OCI-LY7 (cell line): ENCODE results near the gene PALLD.

Experiments used
- CTCF ChIP-seq: fragments of 200-600 bp; sonication (generic); conservative IDR thresholded peaks from 2 replicates; pipeline ENCODE4 v1.5.1; 2014; ENCODE audit warnings: mild to moderate bottlenecking, antibody characterized with exemption, low read length, moderate library complexity, mixed read lengths
- EZH2phosphoT487 ChIP-seq: fragments of 200-600 bp; sonication (generic); IDR thresholded peaks from 2 replicates; pipeline ENCODE4 v1.6.1; 2018; ENCODE audit warnings: low read depth, borderline replicate concordance, mild to moderate bottlenecking, mixed run types, antibody characterized with exemption, low read length, moderate library complexity, mixed read lengths

DNA sequence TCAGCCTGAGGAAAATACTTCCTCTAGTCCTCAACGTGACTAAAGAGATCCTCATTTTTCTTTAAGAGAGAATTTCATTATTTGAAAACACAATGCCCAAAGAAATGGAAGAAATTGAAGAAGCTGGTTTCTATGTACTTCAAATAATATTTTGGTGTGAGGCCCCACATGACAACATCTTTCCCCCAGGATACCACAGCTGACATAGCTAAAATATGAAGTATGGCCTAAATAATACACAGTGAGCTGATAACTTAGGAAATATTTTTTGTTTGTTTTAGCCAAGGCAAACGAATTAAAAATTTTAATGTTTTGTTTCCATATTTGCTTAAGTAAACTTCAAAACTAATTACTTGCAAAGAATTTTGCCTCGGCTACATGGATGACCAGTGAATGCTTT lies 364.0 kb downstream of the PALLD start:
- TF ChIP-seq CTCF, result no peak
- TF ChIP-seq EZH2phosphoT487, result no peak
